Kidney glomerular epithelial cell (primary cell): ENCODE results near the gene CYP2S1.
"Not testable (repeated sequence)": the region's sequence is repeated elsewhere in the genome, so short reads cannot be mapped to it uniquely, and the experiment has no call there.

Experiments used
- DNase-seq: peaks from one replicate; lab custom pipeline; 2025; lab: John Stamatoyannopoulos, UW

CYP2S1 gene

DNA sequence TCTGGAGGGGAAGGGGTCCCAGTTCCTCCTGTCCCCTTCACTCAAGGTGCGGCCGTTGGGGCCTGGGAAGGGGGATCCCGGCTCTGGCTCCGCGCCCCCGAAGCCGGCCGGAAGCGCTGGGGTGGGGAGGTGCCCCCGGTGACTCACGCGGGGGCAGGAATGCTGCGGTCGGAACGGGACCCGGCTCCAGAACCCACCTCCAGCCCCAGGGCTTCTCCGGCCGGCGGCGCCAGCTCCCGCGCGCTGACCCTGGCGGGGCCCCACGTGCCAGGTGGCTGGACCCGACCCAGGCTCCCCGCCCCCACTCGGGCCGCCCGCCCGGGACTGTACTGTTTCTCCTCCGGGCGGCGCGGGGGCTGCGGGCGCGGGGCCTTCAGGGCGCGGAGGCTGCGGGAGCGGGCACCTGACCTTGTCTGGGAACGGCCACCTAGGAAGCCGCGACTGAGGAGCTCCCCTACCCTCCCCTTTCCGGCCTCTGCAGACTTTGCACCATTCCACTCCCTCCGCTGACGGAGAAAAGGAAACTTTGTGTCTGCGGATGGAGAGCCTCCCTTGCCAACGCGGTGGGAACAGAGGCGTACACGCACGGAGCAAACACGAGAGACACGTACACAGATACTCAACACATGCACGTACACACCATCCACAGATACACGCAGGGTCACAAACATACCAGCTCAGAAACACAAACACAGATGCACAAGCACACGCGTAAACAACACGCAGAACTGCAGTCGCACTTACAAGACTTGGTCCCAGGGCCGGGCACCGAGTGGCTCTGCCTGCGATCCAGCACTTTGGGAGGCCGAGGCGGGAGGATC, 33.2 kb downstream of the CYP2S1 start:
- DNase-seq, result peak; percentile 92

DNA sequence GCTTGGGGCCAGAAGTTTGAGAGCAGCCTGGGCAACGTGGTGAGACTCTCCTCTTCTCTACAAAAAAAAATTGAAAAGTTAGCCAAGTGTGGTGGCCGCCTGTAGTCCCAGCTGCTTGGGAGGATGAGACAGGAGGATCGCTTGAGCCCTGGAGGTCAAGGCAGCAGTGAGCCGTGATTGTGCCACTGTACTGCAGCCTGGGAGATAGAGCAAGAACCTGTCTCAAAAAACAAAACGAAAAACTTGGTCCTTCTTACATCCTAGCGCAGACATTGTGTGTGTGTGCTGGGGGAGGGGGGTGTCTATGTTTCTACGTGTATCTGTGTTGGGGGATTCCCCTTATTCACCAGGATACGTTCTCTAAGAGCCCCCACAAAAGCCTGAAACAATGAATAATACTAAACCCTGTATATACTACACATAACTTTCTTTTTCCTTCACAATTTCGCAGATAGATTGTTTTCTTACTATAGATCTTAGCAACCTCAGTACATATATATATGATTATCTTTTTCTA, 33.9 kb downstream of the CYP2S1 start:
- DNase-seq, result no peak

DNA sequence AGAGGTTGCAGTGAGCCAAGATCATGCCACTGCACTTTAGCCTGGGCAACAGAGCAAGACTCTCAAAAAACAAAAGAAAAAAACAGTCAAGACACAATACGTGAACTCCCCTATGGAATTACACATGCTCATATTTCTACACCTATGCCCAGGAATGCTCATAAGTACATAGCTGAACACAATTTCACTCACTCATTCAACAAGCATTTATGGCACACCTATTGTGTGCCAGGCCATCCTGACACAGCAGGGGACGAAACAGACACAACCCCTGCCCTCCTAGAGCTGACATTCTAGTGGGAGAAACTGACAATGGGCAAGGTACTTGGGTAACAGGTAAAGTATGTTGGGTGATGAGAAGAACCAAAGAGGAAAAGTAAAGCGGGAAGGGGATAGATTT, 35.5 kb downstream of the CYP2S1 start:
- DNase-seq, result no peak

DNA sequence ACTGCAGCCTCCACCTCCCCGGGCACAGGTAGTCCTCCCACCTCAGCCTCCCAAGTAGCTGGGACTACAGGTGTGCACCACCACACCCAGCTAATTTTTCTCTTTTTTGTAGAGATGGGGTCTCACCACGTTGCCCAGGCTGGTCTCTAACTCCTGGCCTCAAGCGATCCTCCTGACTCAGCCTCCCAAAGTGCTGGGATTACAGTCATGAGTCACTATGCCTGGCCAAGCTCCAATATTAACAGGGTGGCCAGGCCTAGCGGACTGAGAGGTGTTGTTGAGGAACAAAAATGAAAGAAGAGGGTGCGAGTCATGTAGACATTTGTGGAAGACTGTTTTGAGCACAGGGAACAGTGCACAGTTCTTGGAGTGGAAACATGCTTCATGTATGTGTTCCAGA, 36.3 kb downstream of the CYP2S1 start:
- DNase-seq, result not testable (repeated sequence)

DNA sequence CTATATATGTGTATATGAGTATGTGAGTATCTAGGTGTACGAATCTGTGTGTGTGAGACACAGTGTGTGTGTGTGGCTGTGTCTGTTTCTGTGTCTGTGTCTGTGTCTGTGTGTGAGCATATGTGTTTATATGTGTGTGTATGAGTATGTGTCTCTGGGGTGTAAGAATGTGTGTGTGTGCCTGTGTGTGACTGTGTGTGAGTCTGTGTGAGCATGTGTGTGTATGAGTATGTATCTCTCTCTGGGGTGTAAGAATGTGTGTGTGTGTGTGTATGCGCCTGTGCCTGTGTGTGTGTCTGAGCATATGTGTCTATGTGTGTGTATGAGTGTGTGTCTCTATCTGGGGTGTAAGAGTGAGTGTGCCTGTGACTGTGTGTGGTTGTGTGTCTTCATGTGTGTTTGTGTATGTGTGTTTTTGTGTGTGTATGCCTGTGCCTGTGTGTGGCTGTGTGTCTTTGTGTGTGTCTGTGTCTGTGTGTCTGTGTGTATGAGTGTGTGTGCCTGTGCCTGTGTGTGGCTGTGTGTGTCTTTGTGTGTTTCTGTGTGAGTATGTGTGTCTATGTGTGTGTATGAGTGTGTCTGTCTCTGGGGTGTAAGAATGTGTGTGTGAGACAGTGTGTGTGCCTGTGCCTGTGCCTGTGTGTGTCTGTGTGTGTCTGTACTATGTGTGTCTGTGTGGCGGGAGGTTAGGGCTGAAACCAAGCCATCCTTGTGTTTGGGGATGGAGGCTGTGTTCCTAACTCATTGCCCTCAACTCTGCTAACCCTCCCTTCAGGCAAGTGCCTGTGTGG, 37.2 kb downstream of the CYP2S1 start:
- DNase-seq, result no peak

DNA sequence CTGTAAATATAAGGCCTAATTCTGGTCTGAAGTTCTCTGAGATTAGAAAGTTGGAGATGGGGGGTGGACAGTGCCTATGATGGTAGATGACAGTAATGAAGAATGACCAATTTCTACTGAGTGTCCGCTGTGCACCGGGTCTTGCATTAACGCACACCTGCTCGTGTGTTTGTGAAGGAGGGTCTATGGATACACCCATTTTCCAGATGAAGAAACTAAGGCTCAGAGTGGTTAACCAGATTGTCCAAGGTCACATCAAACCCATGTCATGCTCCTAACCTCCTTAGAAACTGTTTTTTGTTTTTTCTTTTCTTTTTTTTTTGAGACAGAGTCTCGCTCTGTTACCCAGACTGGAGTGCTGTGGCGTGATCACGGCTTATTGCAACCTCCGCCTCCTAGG, 39.7 kb downstream of the CYP2S1 start:
- no peak for DNase-seq

DNA sequence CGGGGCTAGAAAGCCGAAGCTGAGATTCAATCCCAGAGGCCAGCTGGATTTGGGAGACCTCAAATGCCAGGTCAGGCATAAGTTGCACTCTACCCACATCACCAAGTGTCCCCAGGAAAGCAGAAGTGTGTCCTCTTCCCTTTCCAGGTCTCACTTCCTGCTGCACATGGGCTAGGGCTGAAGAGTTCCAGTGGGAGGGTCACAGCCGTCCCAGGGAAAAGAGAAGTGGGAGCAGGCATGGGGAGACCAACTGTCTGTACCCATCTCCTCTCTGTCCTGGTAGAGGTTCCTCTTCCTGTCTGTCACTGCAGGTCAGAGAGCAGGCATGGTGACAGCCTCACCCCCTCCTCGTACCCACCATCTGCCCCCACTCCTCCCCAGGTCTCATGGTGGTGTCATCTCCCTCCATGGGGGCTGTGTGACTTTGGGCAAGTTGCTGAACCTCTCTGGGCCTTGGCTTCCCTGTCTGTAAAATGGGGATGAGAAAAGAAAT, 40.8 kb downstream of the CYP2S1 start:
- DNase-seq, result no peak

DNA sequence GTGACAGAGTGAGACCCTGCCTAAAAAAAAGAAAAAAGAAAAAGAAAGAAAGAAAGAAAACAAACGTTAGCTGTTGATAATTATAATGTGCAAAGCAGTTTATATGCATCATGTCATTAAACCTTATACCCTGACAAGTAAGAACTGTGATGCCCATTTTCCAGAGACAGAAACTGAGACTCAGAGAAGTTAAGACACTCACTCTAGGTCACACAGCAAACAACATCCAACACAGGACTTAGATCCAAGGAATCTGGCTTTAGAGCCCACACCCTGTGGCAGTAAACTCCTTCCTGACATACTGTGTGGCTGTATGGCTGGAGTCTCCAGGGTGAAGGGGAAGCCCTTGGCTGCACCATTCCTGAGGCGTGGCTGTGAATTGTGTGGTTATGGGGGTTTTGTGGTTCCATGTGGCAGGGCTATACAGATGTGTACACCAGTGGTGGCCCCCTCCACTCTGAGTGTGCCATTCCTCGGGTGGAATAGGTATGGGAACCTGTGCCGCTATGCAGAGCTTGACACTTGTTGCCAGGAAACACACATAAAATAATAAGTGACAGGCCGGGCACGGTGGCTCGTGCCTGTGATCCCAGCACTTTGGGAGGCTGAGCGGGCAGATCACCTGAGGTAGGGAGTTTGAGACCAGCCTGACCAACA, 41.6 kb downstream of the CYP2S1 start:
- no peak for DNase-seq

DNA sequence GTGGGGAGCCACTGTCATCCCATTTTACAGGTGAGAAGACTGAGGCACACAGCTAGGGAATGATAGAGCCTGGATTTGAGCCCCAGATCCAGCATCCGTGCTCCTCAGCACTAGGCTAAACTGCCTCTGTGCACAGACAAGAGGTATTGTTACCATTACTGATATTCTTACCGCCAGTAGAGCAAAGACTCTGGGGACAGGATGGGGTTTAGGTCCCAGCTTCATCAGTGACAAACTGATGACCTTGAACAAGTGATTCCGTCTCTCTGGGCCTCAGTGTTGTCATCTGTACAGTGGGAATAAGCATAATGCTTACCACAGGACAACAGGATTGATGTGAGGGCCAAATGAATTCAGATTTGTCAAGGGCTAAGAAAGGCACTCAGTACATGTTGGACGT, 42.5 kb downstream of the CYP2S1 start:
- no peak for DNase-seq

DNA sequence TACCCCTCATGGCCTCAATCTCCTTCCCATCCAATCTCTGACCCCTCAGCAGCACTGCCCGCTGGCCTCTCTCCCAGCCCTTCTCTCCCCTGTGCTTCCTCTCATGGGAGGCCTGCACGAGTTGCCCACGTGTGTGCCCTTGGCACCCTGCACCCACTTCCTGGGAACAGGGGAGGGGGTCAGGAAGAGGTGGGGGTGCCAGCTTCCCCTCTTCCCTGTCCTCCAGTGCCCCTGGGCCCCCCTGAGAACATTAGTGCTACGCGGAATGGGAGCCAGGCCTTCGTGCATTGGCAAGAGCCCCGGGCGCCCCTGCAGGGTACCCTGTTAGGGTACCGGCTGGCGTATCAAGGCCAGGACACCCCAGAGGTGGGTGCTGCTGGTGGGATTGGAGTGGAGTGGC, 45.2 kb downstream of the CYP2S1 start:
- DNase-seq, result no peak

DNA sequence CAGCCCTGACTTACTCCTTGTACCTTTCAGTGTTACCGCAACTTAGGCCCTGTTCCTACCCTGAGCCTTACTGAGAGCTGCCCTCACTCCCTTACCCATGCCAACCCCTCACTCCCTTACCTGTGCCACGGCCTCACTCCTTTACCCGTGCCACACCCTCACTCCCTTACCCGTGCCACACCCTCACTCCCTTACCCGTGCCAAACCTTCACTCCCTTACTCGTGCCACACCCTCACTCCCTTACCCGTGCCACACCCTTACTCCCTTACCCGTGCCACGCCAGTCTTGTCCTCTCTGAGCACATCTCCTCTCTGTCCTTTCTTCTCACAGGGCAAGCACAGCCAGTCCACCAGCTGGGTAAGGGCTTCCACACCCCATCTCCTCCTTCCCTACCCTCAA, 46.3 kb downstream of the CYP2S1 start:
- DNase-seq, result no peak

DNA sequence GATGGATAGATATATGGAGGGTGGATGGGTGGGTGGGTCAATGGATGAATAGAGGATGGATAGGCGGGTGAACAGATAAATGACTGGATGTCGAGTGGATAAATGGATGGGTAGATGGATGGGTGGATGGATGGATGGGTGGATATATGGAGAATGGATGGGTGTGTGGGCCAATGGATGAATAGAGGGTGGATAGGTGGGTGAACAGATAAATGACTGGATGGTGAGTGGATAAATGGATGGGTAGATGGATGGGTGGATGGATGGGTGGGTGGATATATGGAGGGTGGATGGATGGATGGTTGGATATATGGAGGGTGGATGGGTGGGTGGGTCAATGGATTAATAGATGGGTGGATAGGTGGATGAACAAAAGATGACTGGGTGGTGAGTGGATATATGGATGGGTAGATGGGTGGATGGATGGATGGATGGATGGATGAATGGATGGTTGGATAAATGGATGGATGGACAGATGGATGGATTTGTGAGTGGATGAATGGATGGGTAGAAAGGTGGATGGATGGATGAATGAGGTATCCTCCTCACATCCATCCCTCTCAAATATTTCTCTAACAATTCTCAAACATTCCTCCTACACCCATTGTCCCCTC, 47.0 kb downstream of the CYP2S1 start:
- no peak for DNase-seq

DNA sequence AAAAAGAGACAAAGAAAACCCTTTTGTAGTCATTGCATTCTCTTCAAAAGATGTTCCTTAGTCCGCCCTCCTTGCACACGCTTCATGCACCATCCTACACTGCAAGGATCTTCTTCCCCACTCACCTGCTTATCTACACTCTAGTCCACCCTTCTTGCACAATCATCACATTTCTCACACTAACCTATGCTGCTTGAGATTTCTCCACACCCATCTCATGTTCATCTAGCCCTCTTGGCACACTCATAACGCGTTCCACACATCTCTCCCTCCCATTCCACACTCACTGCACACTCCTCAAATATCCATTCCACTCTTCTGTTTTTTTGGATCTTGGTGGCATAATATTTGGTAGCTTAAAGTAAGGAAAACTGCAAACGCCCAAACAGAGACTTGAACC, 48.8 kb downstream of the CYP2S1 start:
- no peak for DNase-seq

DNA sequence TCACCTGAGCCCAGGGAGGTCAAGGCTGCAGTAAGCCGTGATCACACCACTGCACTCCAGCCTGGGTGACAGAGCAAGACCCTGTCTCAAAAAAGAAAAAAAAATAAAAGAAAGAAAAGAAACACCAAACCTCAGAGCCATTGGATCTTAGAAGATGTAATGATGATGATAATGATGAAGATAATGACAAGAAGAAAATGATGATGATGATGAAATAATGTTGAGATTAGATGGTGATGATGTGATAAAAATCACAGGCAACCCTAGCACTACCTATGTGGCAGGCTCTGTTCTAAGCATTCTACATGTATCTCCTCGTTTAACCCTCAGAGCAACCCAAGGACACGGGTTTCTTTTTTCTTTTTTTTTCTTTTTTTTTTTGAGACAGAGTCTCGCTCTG, 51.1 kb downstream of the CYP2S1 start:
- DNase-seq, result no peak

DNA sequence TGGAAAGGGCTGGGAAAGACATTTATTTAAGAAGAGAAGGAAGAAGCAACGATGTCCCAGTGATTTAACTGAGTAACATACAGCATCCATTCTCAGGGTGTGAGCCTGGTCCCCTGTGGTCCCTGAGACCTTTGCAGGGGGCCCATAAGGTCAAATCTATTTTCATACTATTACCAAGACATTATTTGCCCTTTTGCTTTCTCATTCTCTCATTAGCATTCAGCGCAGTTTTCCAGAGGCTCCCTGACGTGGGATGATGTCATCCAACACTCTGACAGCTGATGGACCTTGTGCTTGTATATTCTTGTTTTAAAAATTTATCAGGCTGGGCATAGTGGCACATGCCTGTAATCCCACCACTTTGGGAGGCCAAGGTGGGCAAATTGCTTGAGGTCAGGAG, 52.8 kb downstream of the CYP2S1 start:
- no peak for DNase-seq

DNA sequence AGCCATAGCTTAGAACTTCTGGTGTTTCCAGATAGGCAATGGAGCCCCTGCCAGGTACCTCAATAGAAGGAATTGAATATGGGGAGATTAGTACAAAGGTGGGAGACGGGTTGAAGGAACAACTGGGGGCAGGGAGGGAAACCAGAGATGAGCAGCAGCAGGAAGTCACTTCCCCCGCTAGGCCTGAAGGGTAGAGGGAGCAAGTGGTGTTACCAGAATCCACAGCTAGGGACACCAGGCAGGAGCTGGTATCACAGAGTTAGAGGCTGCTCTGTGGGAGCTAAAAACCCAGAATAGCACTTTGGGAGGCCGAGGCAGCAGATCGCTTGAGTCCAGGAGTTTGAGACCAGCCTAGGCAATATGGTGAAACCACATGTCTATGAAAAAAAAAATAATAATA, 55.9 kb downstream of the CYP2S1 start:
- DNase-seq, result no peak

DNA sequence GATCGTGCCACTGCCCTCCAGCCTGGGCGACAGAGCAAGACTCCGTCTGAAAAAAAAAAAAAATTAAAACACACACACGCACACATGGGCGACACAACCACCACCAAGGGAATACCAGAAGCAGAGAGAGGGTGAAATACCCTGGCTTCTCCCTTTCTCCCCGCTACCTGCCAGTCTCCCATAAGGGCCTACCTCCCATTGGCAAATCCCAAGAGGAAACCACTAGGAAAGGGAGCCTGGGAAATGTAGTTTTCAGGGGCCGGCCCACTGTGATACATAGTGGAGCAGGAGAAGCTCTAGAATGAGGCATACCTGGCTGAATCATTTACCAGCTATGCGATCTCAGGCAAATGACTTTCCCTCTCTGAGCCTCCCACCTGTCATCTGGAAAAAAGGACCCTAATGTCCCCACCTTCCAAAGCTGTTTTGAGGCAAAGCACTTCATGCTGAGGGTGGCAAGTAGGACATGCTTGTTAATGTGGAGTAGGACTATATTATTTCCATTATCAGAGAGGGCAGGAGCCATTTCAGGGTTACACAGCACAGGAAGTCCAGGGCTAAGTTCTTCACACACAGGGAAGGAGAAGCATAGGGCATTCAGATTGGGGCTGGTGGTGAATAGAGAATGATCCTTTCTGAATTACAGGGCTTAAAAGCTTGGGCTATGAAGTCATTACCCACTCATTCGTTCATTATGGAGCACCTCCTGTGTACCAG, 56.8 kb downstream of the CYP2S1 start:
- DNase-seq, result no peak

DNA sequence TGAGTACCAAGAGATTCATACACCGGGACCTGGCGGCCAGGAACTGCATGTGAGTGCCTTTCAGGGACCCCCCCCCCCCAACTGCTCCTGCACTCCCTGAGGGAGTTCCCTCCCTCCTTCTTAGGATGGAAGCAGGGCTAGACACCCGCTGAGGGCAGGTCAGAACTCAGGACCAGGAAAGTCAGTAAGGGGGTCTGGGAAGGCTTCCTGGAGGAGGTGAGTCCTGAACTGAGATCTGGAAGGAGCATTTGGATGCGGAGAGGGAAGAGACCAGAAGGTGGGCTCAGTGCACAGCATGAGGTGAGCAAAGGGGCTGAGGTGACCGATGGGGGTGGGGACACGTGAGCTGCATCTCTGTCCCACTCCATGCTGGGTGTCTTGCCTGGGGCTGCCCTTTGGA, 60.6 kb downstream of the CYP2S1 start:
- DNase-seq, result no peak

DNA sequence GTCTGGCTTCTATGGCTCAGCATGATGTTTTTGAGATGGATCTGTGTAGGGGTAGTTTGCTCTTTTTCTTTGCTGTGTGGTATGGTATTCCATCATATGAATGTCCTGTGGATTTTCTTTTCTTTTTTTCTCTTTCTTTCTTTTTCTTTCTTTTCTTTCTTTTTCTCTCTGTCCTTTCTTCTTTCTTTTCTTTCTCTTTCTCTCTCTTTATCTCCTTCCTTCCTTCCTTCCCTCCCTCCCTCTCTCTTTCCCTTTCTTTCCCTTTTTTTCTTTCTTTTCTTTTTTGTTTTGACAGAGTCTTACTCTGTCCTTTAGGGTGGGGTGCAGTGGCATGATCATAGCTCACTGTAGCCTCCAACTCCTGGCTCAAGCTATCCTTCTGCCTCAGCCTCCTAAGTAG, 62.2 kb downstream of the CYP2S1 start:
- no peak for DNase-seq
